H54 (cell line): Measurements from ENCODE around the gene PLEKHA6.

Source experiments
- DNase-seq: peaks from one replicate; pipeline ENCODE4 v3.0.0; 2011; ENCODE audit warnings: low spot score, mixed read lengths; ENCODE audit not compliant: insufficient read length
- FAIRE-seq: peaks from 3 replicates; lab custom pipeline; 2011; peaks lifted over from hg19 to GRCh38; lab: Jason Lieb, UNC
- POLR2A ChIP-seq: IDR thresholded peaks from 2 replicates; pipeline ENCODE4 v1.6.1; 2011; ENCODE audit warnings: low read depth, mild to moderate bottlenecking, low read length

Gene PLEKHA6

DNA sequence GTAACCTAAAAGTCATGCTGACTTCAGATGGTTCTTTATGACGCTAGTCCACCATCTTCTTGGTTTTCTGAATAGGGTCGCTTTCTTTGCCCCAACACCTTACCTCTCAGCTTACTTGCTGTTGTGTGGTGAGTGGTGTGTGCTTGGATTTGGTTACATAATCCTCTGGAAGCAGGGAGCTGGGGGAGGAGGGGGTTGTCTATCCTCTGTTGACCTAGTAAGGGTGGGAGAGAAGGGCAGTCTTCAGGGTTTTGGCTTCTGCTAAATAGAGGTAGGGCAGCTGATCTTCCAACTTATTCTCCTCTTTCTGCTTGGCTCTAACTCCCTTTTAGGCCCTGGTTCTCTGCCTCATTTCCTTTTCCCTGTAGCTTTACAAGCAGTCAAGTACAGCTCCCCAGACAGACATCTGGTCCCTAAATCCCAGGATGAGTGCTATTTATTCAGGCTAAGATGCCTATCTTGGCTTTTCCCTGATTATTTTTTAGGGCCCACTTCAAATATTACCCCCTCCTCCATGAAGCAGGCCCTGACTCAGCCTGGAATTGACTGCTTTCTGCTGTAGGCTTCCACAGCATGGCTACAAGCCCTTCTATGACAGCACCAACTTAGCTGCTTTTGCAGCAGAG lies 187.2 kb downstream of the PLEKHA6 start:
- TF ChIP-seq POLR2A, result no peak
- no peak for DNase-seq
- no peak for FAIRE-seq

DNA sequence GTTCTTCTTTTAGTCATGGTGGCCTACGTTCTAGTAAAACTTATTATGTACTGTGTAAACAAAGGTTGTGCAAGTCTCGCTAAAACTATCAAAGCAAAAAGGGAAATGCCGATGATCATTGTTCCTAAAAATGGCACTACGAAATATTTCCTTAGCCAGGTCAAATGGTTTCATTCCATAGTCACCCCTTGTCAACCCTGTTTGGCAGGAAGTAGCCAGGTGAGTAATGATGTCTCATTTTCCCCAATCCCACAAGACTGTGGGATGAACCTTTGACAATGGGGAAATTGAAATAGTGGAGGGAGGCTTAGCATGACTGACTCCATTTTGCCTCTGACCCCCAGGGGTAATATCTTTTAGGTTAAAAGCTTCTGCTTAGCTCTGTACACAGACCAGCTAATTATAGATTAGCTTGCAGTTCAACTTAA lies 188.0 kb downstream of the PLEKHA6 start:
- FAIRE-seq, result peak; percentile 15

DNA sequence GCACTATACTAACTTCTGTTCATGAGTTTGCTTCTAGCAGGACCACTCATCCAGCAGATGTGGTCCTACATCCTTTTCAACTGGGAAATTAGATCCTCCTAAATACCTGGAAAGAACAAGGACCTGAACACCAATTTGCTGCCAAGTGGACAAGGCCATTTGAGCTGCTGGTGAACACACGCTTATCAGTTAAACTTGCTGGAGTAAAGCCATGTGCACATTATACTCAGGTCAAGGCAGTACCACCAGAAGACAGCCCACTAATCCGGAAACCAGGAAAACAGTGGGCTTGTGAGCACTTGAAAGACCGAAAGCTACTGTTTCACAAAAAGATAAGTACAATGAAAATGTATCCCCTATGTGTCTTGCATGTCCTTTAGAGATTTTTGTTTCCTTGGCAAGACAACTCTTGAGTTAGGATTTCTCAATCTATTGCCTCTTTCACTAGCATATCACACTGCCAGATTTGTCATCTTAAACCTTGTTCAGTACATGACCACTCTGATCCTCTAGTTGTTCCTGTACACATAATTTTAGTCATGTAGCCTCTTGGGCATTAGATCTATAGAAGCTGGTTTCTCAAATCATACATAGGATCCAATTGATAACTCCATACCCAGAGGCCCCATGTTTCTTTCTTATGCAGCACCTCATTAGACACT lies 189.1 kb downstream of the PLEKHA6 start:
- FAIRE-seq (no peak), DNase-seq (no peak)
- no peak for TF ChIP-seq POLR2A

More for the DNA sequence above, 188.0 kb downstream of the PLEKHA6 start:
- TF ChIP-seq POLR2A, result no peak
- DNase-seq, result no peak

DNA sequence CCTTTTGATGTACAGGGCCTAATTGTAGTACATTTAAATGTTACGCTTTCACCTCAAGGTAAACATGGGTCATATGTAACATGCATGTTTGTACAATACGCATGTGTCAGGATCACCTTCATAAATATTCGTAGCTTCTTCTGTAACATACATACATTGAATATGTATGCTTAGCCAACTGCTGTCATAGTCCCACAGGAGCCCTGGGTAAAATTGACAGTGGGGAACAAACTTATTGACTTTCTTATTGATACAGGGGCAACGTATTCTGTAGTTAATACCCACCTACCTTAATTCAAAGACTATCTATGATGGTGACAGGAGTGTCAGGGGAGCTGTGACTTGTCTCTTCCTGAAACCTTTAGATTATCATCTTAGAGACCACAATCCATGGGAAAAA lies 189.9 kb downstream of the PLEKHA6 start:
- DNase-seq (no peak), FAIRE-seq (no peak)
- TF ChIP-seq POLR2A, result no peak
